ENCODE measurements around the gene RBCK1. TPM values are rescaled to one million over a fixed set of nuclear protein-coding genes. Genes with fewer than 3 reads are reported as not detected.

Gene RBCK1
- total and polyA plus RNA-seq, 2 experiments from 2014 or later = 72.3 to 129 TPM

DNA sequence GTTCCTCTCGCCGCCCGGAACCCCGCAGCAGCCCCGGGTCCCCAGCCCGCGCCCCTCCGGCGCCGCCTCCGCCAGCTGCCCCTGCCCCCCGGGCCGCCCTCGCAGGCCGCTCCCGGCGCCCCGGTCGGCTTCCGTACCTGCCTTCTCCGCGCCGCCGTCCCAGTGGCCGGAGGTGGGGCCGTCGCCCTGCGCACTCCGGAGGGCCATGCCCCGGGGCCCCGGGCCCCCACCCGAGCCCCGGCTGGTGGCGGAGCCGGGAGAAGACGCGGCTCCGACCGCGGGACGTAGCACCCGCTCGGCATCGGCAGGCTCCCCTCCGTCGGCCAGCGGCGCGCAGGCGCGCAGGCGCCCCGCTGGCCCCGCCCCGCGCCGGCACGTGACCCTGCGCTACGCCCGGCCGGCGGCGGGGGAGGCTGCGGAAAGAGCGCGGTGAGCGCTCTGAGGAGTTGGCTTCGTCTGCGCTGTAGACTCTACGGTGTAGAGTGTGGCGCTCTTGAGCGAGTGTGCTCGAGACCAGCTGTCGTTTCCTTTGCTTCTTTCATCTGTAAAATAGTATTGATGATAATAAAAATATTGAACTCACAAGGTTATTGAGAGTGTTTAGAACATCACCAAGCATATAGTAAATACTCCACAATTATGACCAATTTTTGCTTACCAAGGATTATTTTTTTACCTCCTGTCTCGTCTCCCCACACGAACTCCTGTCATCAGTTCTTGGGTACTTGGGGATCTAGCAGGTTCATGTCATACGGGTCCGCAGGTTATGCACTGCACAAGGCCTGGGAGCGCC lies 54.3 kb downstream of the RBCK1 start, which contains the start of gene TBC1D20:
Gene TBC1D20 (minus strand): TSS at position 335 of the 793 bp plus-strand sequence. CDS start 128 bp downstream, at position 207.
- Histone ChIP-seq H3K27ac (peak within 1 kb of the TSS; percentile 90), H4K20me1 (ENCODE audit: insufficient read depth) (peaks cover 15% of the 10 kb centered on the region), H3K36me3 (ENCODE audit: low read depth) (no peaks in the 10 kb centered on the region), H3K79me2 (ENCODE audit: insufficient read depth) (peaks cover 47% of the 10 kb centered on the region), H3K4me2 (ENCODE audit: unreplicated experiment) (peak within 1 kb of the TSS; percentile 85), H3K4me1 (ENCODE audit: insufficient read depth) (peaks cover 32% of the 10 kb centered on the region), H2AFZ (peak within 1 kb of the TSS; percentile 97), H3K27me3 (replicated peaks; ENCODE audit: insufficient read depth) (no peaks in the 10 kb centered on the region), H3K9me3 (ENCODE audit: low read depth) (no peaks in the 10 kb centered on the region), H3F3A (ENCODE audit: insufficient read depth) (peaks cover 16% of the 10 kb centered on the region), H3K9me2 (ENCODE audit: insufficient read depth) (no peaks in the 10 kb centered on the region), H3K4me3 (peak within 1 kb of the TSS; percentile 94), H3K9ac (peak within 1 kb of the TSS; percentile 95)
- WGBS, 2 experiments (ENCODE audit: low coverage in 1 of 2, low lambda C conversion rate in 2 of 2, missing lambda C conversion rate in 2 of 2) = 1 to 2% methylated on average over 46 to 69 of the region's 80 CpGs
- peak; percentile 97 for DNase-seq
- TF ChIP-seq EZH2 (IDR thresholded peaks at IDR 0.05; ENCODE audit: insufficient read depth, poor library complexity, severe bottlenecking) = no peak
- no peak for TF ChIP-seq EZH2phosphoT487 (IDR thresholded peaks at IDR 0.05; ENCODE audit: insufficient read depth, low read depth)
- in situ Hi-C loops (cut with MboI) = no loop called here

DNA sequence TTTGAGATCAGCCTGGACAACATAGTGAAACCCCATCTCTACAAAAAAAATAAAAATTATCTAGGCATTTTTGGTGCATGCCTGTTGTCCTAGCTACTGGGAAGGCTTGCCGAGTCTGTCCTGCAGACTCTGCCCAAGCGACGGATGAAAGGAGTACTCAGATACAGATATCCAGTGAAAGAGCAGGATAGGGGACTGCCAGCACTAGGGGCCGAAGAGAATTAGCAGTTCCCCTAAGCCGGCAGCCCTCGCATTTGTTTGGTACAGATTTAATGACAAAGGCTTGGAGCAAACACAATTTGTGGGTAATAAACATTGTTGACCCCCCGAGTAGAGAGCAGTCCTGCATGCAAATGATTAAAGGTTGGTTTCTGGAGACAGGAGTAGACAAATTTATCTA lies 59.7 kb downstream of the RBCK1 start:
- Histone ChIP-seq H3K9me2 (ENCODE audit: insufficient read depth) (no peaks in the 10 kb centered on the region), H3K36me3 (ENCODE audit: low read depth) (no peaks in the 10 kb centered on the region), H3K27ac (no peak overlapping the region), H3K4me2 (ENCODE audit: unreplicated experiment) (no peak overlapping the region), H3F3A (ENCODE audit: insufficient read depth) (peaks cover 7% of the 10 kb centered on the region), H3K9me3 (ENCODE audit: low read depth) (no peaks in the 10 kb centered on the region), H2AFZ (no peak overlapping the region), H3K4me3 (no peak overlapping the region), H3K4me1 (ENCODE audit: insufficient read depth) (peaks cover 5% of the 10 kb centered on the region; the same call in 1 of the 2 replicates), H3K79me2 (ENCODE audit: insufficient read depth) (no peaks in the 10 kb centered on the region), H3K9ac (no peak overlapping the region), H4K20me1 (ENCODE audit: insufficient read depth) (no peaks in the 10 kb centered on the region), H3K27me3 (replicated peaks; ENCODE audit: insufficient read depth) (no peaks in the 10 kb centered on the region)
- DNase-seq = no peak
- in situ Hi-C loops (cut with MboI) = no loop called here
- WGBS, 2 experiments (ENCODE audit: low coverage in 1 of 2, low lambda C conversion rate in 2 of 2, missing lambda C conversion rate in 2 of 2) = 79 to 81% methylated on average over 7 of the region's 7 CpGs
- no peak for TF ChIP-seq EZH2 (IDR thresholded peaks at IDR 0.05; ENCODE audit: insufficient read depth, poor library complexity, severe bottlenecking)

DNA sequence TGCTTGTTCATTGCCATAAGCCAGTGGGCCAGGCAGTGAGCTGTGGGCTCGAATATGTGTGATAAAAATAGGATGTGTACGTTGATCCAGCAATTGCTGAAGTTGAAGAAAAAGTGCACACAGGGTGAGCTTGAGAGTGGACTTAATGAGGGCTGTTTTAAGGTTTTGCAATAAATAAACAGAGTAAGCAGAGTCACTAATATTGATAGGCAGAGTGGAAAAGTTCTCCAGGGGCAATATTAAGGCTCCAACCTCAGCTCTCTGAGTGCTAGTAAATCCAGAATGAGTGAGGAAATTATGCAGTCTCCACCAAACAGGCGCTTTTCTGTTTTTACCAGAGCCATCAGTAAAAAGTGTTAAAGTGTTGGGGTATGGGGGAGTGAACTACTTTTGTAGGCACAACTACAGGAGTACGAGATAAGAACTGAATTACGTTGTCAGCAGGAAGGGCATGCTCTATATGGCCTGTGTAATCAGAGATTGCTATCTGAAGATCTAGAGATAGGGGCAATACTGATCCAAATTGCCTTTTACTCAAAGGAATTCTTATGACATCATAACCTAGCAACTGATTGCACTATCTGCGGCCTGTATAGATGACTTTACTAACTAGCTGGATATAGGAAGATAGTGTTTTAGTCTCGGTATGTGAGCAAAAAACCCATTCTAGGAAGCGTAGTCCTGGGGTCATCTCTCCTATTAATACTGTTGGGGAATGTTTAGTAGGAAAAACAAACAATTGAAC lies 61.8 kb downstream of the RBCK1 start:
- Histone ChIP-seq H3K79me2 (ENCODE audit: insufficient read depth) (no peaks in the 10 kb centered on the region), H3K4me3 (no peak overlapping the region), H3K4me1 (ENCODE audit: insufficient read depth) (no peaks in the 10 kb centered on the region), H4K20me1 (ENCODE audit: insufficient read depth) (no peaks in the 10 kb centered on the region), H3K4me2 (ENCODE audit: unreplicated experiment) (no peak overlapping the region), H3K9me2 (ENCODE audit: insufficient read depth) (no peaks in the 10 kb centered on the region), H3K9me3 (ENCODE audit: low read depth) (no peaks in the 10 kb centered on the region), H3F3A (ENCODE audit: insufficient read depth) (no peaks in the 10 kb centered on the region), H3K27me3 (replicated peaks; ENCODE audit: insufficient read depth) (no peaks in the 10 kb centered on the region), H3K9ac (no peak overlapping the region), H2AFZ (no peak overlapping the region), H3K27ac (no peak overlapping the region), H3K36me3 (ENCODE audit: low read depth) (no peaks in the 10 kb centered on the region)
- no peak for DNase-seq
- no peak for TF ChIP-seq EZH2 (IDR thresholded peaks at IDR 0.05; ENCODE audit: insufficient read depth, poor library complexity, severe bottlenecking)
- no peak for TF ChIP-seq EZH2phosphoT487 (IDR thresholded peaks at IDR 0.05; ENCODE audit: insufficient read depth, low read depth)
- 67 to 77% methylated on average over 8 of the region's 8 CpGs for WGBS, 2 experiments (ENCODE audit: low coverage in 1 of 2, low lambda C conversion rate in 2 of 2, missing lambda C conversion rate in 2 of 2)
- in situ Hi-C loops (cut with MboI) = no loop called here

DNA sequence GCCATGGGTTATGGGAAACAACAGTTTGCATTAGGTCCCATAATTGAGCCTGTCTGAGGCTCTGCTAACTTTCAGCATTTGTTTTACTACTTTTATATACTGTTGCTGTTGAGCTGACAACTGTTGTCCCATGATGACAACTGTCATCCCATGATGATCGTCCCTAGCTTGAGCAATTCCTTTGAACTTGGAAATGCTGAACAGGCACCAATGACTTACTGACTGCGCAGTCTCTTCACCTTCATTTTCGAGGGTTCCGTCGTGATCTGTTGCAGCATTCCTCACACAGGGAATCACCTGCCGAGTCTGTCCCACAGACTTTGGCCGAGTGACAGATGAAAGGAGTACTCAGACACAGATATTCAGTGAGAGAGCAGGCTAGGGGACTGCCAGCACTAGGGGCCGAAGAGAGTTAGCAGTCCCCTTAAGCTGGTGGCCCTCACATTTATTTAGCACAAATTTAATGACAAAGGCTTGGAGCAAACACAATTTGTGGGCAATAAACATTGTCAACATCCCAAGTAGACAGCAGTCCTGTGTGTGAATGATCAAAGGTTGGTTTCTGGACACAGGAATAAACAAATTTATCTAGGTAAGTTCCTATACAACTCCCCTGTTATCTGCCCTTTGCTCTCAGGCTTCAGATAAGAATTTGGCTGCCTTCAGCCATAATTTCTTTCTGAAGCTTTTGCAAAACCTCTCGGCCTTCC lies 64.2 kb downstream of the RBCK1 start:
- no peaks in the 10 kb centered on the region for H3K36me3 ChIP-seq (ENCODE audit: low read depth)
- H3K9ac ChIP-seq = no peak overlapping the region
- WGBS, 2 experiments (ENCODE audit: low coverage in 1 of 2, low lambda C conversion rate in 2 of 2, missing lambda C conversion rate in 2 of 2) = 76 to 82% methylated on average over 9 of the region's 9 CpGs
- H3K9me3 ChIP-seq (ENCODE audit: low read depth) = no peaks in the 10 kb centered on the region
- no peak overlapping the region for H3K4me3 ChIP-seq
- H3K27ac ChIP-seq = no peak overlapping the region
- no peak overlapping the region for H2AFZ ChIP-seq
- peaks cover 12% of the 10 kb centered on the region; the same call in 1 of the 2 replicates for H3F3A ChIP-seq (ENCODE audit: insufficient read depth)
- H4K20me1 ChIP-seq (ENCODE audit: insufficient read depth) = no peaks in the 10 kb centered on the region
- DNase-seq = no peak
- H3K9me2 ChIP-seq (ENCODE audit: insufficient read depth) = no peaks in the 10 kb centered on the region
- in situ Hi-C loops (cut with MboI) = no loop called here
- H3K27me3 ChIP-seq (replicated peaks; ENCODE audit: insufficient read depth) = no peaks in the 10 kb centered on the region
- peaks cover 7% of the 10 kb centered on the region; the same call in 1 of the 2 replicates for H3K4me1 ChIP-seq (ENCODE audit: insufficient read depth)
- H3K4me2 ChIP-seq (ENCODE audit: unreplicated experiment) = no peak overlapping the region
- H3K79me2 ChIP-seq (ENCODE audit: insufficient read depth) = no peaks in the 10 kb centered on the region
- no peak for TF ChIP-seq EZH2 (IDR thresholded peaks at IDR 0.05; ENCODE audit: insufficient read depth, poor library complexity, severe bottlenecking)
- no peak for TF ChIP-seq EZH2phosphoT487 (IDR thresholded peaks at IDR 0.05; ENCODE audit: insufficient read depth, low read depth)

All from GM23248 (cell line).